Prostate gland (tissue), 2 donors: ENCODE data around the gene LPIN3. TPM values are rescaled to one million over a fixed set of nuclear protein-coding genes. Genes with fewer than 3 reads are reported as not detected.

Experiments
- DNase-seq: peaks from one replicate; pipeline ENCODE4 v3.0.0-alpha.2; 2019; ENCODE audit warnings: low spot score
- H3K27ac ChIP-seq, 2 donors: fragments of 200-600 bp; sonication (generic); 2 replicates each; pipeline ENCODE4 v1.5.1; 2017 to 2019
- H3K27me3 ChIP-seq: fragments of 200-600 bp; sonication (generic); replicated peaks from 2 replicates; pipeline ENCODE4 v1.5.1; 2019; ENCODE audit not compliant: insufficient read depth
- H3K36me3 ChIP-seq, 2 donors: fragments of 200-600 bp; sonication (generic); 1 replicate in 1 of 2; 2 replicates in 1 of 2; pipeline versions ENCODE4 v1.5.1 to v1.8.1; 2017 to 2019
- H3K4me1 ChIP-seq: fragments of 200-600 bp; sonication (generic); replicated peaks from 2 replicates; pipeline ENCODE4 v1.5.1; 2019
- H3K4me3 ChIP-seq, 2 donors: fragments of 200-600 bp; sonication (generic); 2 replicates each; pipeline ENCODE4 v1.5.1; 2017 to 2019
- H3K9me3 ChIP-seq: fragments of 200-600 bp; sonication (generic); 2 replicates; pipeline ENCODE4 v1.5.1; 2017
- CTCF ChIP-seq, 4 experiments: fragments of 200-600 bp in 2 of 4; fragments of 450-650 bp in 2 of 4; sonication (generic) in 2 of 4; IDR thresholded peaks; 1 replicate in 3 of 4; 2 replicates in 1 of 4; pipeline ENCODE4 v1.5.1; 2016 to 2019; ENCODE audit warnings: antibody characterized with exemption in 4 of 4, mild to moderate bottlenecking in 2 of 4, moderate library complexity in 2 of 4
- POLR2A ChIP-seq: fragments of 450-650 bp; IDR thresholded peaks from one replicate; pipeline ENCODE4 v1.6.1; 2016; ENCODE audit warnings: antibody characterized with exemption, mild to moderate bottlenecking
- POLR2AphosphoS5 ChIP-seq: sonication (generic); formaldehyde crosslinking; IDR thresholded peaks from one replicate; pipeline ENCODE4 v1.6.1; 2017; ENCODE audit warnings: antibody characterized with exemption
- WGBS: methylation state at CpG from one replicate; pipeline ENCODE4 v1.1.5; 2018; 5-methylcytosine and 5-hydroxymethylcytosine counted together
- intact Hi-C: fragments of 100-400 bp; cut with DNase I; formaldehyde crosslinking; loops from one replicate; pipeline ENCODE4 v1.14.2; 2022
- total RNA-seq, 2 donors: library from RNA; depleted of rRNA; stranded (reverse); fragments of >200 nt; gene quantifications; one replicate each; pipeline ENCODE4 v1.1.0, GENCODE V29; 2016

The LPIN3 gene
- total RNA-seq, 2 donors from 2014 or later, result 16.2 to 30.4 TPM

- intact Hi-C loops, result no loop called here
- H3K9me3 ChIP-seq, result no peaks in the 10 kb centered on the region
- no peaks in the 10 kb centered on the region for H3K36me3 ChIP-seq
- H3K4me3 ChIP-seq, result no peak overlapping the region
- DNase-seq, result no peak
- H3K27ac ChIP-seq, result no peak overlapping the region
- no peaks in the 10 kb centered on the region for H3K27me3 ChIP-seq
- H3K4me1 ChIP-seq, result no peaks in the 10 kb centered on the region
- no peak for TF ChIP-seq CTCF (IDR thresholded peaks at IDR 0.05)
- no peak for TF ChIP-seq POLR2AphosphoS5
- TF ChIP-seq POLR2A, result no peak
- WGBS, result 82% methylated on average over 9 of the region's 9 CpGs
Observed at GRCh38 chr20:41373931-41374920, 33.6 kb downstream of the LPIN3 start.

- whole genome bisulfite sequencing, result 85% methylated on average over 9 of the region's 9 CpGs
- no peak overlapping the region for H3K4me3 ChIP-seq
- no peak overlapping the region for H3K27ac ChIP-seq
- H3K27me3 ChIP-seq, result no peaks in the 10 kb centered on the region
- TF ChIP-seq POLR2A, result no peak
- TF ChIP-seq POLR2AphosphoS5, result no peak
- TF ChIP-seq CTCF (IDR thresholded peaks at IDR 0.05), result no peak
- H3K4me1 ChIP-seq, result no peaks in the 10 kb centered on the region
- H3K36me3 ChIP-seq, result no peaks in the 10 kb centered on the region
- no peaks in the 10 kb centered on the region for H3K9me3 ChIP-seq
- DNase-seq, result no peak
- intact Hi-C loops, result no loop called here
Observed at GRCh38 chr20:41375846-41376245, 35.2 kb downstream of the LPIN3 start.

- H3K27me3 ChIP-seq, result no peaks in the 10 kb centered on the region
Observed at GRCh38 chr20:41376349-41376748, 35.7 kb downstream of the LPIN3 start.

GRCh38 chr20:41377275-41377674, 36.7 kb downstream of the LPIN3 start:
- H3K9me3 ChIP-seq, result no peaks in the 10 kb centered on the region
- WGBS, result 77% methylated on average over 6 of the region's 6 CpGs
- TF ChIP-seq POLR2AphosphoS5, result no peak
- TF ChIP-seq CTCF (IDR thresholded peaks at IDR 0.05), result no peak
- no peak for TF ChIP-seq POLR2A
- intact Hi-C loops, result no loop called here
- no peaks in the 10 kb centered on the region for H3K4me1 ChIP-seq
- H3K36me3 ChIP-seq, result no peaks in the 10 kb centered on the region
- no peaks in the 10 kb centered on the region for H3K27me3 ChIP-seq
- no peak for DNase-seq
- no peak overlapping the region for H3K4me3 ChIP-seq
- H3K27ac ChIP-seq, result no peak overlapping the region

More at GRCh38 chr20:41376349-41376748, 35.7 kb downstream of the LPIN3 start:
- no peak for TF ChIP-seq POLR2A
- no peak for TF ChIP-seq POLR2AphosphoS5
- TF ChIP-seq CTCF (IDR thresholded peaks at IDR 0.05), result no peak
- Histone ChIP-seq H3K4me3 (no peak overlapping the region), H3K36me3 (no peaks in the 10 kb centered on the region), H3K9me3 (no peaks in the 10 kb centered on the region), H3K4me1 (no peaks in the 10 kb centered on the region), H3K27ac (no peak overlapping the region)
- intact Hi-C loops, result no loop called here
- WGBS, result 92% methylated on average over 5 of the region's 5 CpGs
- no peak for DNase-seq

GRCh38 chr20:41379551-41379950, 38.9 kb downstream of the LPIN3 start:
- Histone ChIP-seq H3K4me1 (no peaks in the 10 kb centered on the region), H3K36me3 (no peaks in the 10 kb centered on the region), H3K4me3 (no peak overlapping the region), H3K27ac (no peak overlapping the region), H3K9me3 (no peaks in the 10 kb centered on the region), H3K27me3 (no peaks in the 10 kb centered on the region)
- no peak for TF ChIP-seq CTCF (IDR thresholded peaks at IDR 0.05)
- TF ChIP-seq POLR2AphosphoS5, result no peak
- TF ChIP-seq POLR2A, result no peak
- 80% methylated on average over 2 of the region's 2 CpGs for WGBS
- intact Hi-C loops, result no loop called here
- no peak for DNase-seq
